Esophagus (tissue), 2 donors: ENCODE results near the gene GNMT. TPM values are rescaled to one million over a fixed set of nuclear protein-coding genes. Genes with fewer than 3 reads are reported as not detected.

Source experiments
- H3K27ac ChIP-seq, 2 donors: one replicate each; pipeline ENCODE4 v1.5.1; 2013; ENCODE audit warnings: low read depth in 2 of 2, mild to moderate bottlenecking in 2 of 2, inconsistent platforms in 1 of 2, low read length in 1 of 2, moderate library complexity in 1 of 2
- H3K27me3 ChIP-seq, 2 donors: one replicate each; pipeline ENCODE4 v1.6.1; 2013; ENCODE audit warnings: low read length in 2 of 2, control low read depth in 1 of 2, mild to moderate bottlenecking in 1 of 2; ENCODE audit not compliant: insufficient read depth in 2 of 2, control insufficient read depth in 1 of 2
- H3K36me3 ChIP-seq, 2 donors: one replicate each; pipeline ENCODE4 v1.6.1; 2013; ENCODE audit warnings: low read length in 1 of 2; ENCODE audit not compliant: control insufficient read depth in 2 of 2, insufficient read depth in 2 of 2
- H3K4me1 ChIP-seq, 2 donors: one replicate each; pipeline ENCODE4 v1.6.1; 2013; ENCODE audit warnings: low read length in 1 of 2; ENCODE audit not compliant: control insufficient read depth in 2 of 2, insufficient read depth in 2 of 2
- H3K4me3 ChIP-seq, 2 donors: one replicate each; pipeline ENCODE4 v1.5.1; 2013; ENCODE audit warnings: low read length in 2 of 2, mild to moderate bottlenecking in 2 of 2, low read depth in 1 of 2, moderate library complexity in 1 of 2
- H3K9me3 ChIP-seq, 2 donors: one replicate each; pipeline ENCODE4 v1.6.1; 2013; ENCODE audit warnings: mild to moderate bottlenecking in 2 of 2, low read depth in 1 of 2, low read length in 1 of 2, moderate library complexity in 1 of 2; ENCODE audit not compliant: control insufficient read depth in 2 of 2, insufficient read depth in 1 of 2
- WGBS, 2 donors: extraction: QIAGEN DNeasy Blood & Tissue Kit; methylation state at CpG; one replicate each; pipeline ENCODE4 v1.1.7; 2013; 5-methylcytosine and 5-hydroxymethylcytosine counted together
- polyA plus RNA-seq, 2 donors: library from polyadenylated mRNA; stranded (reverse); fragments of 200-250 nt; gene quantifications; one replicate each; pipeline ENCODE4 v1.2.3, GENCODE V29; 2013
- donor health status: healthy with polysubstance abuse.
- donor health status: Bipolar disorder and iron deficiency.

Gene GNMT
- polyA plus RNA-seq, 2 donors = 0.18 to 0.67 TPM

DNA sequence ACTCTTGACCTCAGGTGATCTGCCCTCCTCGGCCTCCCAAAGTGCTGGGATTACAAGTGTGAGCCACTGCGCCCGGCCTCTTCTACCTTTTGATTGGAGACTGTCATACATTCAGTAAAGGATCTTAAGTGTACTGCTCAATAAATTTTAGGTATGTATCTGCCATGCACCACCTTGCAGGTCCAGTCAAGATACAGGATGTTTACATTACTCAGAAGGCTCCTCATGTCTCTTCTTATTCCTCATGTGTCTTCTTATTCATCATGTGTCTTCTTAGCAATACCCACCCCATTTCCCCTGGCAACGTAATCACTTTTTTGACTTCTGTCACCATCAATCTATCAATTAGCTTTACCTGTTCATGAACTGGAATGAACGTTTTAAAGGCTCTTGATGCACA is 45.3 kb downstream of the GNMT start:
- H3K27me3 ChIP-seq = no peaks in the 10 kb centered on the region
- H3K27ac ChIP-seq = no peak overlapping the region
- H3K36me3 ChIP-seq = peaks cover 24 to 38% of the 10 kb centered on the region in 2 donors
- no peaks in the 10 kb centered on the region for H3K4me1 ChIP-seq
- H3K9me3 ChIP-seq = no peaks in the 10 kb centered on the region
- WGBS, 2 donors = 87 to 90% methylated on average over 5 of the region's 5 CpGs
- H3K4me3 ChIP-seq = no peak overlapping the region

DNA sequence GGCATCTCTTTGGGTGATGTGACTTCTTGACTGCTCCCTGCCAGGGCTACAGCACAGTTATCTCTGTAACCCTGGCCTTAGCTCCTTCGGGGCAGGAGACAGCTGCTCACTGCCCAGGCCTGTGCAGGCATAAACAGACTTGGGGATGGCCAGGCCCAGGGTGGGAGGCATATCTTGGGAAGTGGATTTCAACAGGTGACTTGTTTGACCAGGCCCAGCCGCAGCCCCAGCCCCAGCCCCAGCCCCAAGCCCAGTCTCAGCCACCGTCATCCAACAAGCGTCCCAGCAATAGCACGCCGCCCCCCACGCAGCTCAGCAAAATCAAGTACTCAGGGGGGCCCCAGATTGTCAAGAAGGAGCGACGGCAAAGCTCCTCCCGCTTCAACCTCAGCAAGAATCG is 45.7 kb downstream of the GNMT start:
- Histone ChIP-seq H3K4me3 (no peak overlapping the region), H3K36me3 (peaks cover 23 to 43% of the 10 kb centered on the region in 2 donors), H3K9me3 (no peaks in the 10 kb centered on the region), H3K27me3 (no peaks in the 10 kb centered on the region), H3K4me1 (no peaks in the 10 kb centered on the region), H3K27ac (no peak overlapping the region)
- 93 to 95% methylated on average over 11 of the region's 11 CpGs for WGBS, 2 donors

GRCh38 chr6:43007126-43007525 is 46.6 kb downstream of the GNMT start:
- no peaks in the 10 kb centered on the region for H3K4me1 ChIP-seq
- no peak overlapping the region for H3K27ac ChIP-seq
- no peak overlapping the region for H3K4me3 ChIP-seq
- H3K36me3 ChIP-seq = peaks cover 21 to 51% of the 10 kb centered on the region in 2 donors
- no peaks in the 10 kb centered on the region for H3K9me3 ChIP-seq
- WGBS, 2 donors = 90 to 91% methylated on average over 9 of the region's 9 CpGs
- no peaks in the 10 kb centered on the region for H3K27me3 ChIP-seq

DNA sequence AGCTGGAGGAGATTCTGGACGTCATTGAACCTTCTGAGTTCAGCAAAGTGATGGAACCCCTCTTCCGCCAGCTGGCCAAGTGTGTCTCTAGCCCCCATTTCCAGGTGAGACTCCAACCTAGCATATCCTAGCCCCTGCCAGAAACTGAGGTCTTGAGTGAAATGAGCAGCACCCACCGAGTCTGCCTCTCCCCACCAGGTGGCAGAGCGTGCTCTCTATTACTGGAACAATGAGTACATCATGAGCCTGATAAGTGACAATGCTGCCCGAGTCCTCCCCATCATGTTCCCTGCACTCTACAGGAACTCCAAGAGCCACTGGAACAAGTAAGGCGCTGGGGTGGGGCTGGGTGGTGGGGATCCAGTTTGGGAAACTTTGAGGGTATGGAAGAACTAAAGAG is 48.6 kb downstream of the GNMT start:
- WGBS, 2 donors = 61 to 66% methylated on average over 6 of the region's 6 CpGs
- no peak overlapping the region for H3K4me3 ChIP-seq
- H3K27me3 ChIP-seq = no peaks in the 10 kb centered on the region
- H3K4me1 ChIP-seq = peaks cover 0 to 2% of the 10 kb centered on the region in 2 donors
- H3K36me3 ChIP-seq = peaks cover 21 to 49% of the 10 kb centered on the region in 2 donors
- no peaks in the 10 kb centered on the region for H3K9me3 ChIP-seq
- no peak overlapping the region for H3K27ac ChIP-seq

DNA sequence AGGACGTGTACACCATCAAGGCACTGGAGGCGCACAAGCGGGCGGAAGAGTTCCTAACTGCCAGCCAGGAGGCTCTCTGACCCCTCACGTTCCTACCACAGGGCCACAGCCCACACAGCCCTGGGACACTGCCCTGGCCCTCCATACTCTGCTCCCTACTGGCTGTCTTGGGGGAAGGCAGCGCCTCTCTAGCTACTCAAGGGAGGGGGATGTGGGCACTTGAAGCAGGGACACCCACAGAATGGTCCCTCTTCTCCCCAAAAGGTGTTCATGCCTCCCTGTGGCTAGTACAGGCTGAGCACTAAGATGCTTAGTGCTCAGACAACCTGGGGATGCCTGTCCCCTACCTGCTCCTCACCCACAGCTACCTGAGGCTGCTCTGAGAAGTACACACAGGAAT is 50.7 kb downstream of the GNMT start:
- Histone ChIP-seq H3K27ac (no peak overlapping the region), H3K9me3 (no peaks in the 10 kb centered on the region), H3K4me3 (no peak overlapping the region), H3K36me3 (peaks cover 21 to 46% of the 10 kb centered on the region in 2 donors), H3K4me1 (peaks cover 2% of the 10 kb centered on the region in 2 donors), H3K27me3 (no peaks in the 10 kb centered on the region)
- 76 to 80% methylated on average over 6 of the region's 6 CpGs for WGBS, 2 donors

GRCh38 chr6:43012364-43012763 is 51.8 kb downstream of the GNMT start:
- no peak overlapping the region for H3K27ac ChIP-seq
- no peak overlapping the region for H3K4me3 ChIP-seq
- peaks cover 17 to 38% of the 10 kb centered on the region in 2 donors for H3K36me3 ChIP-seq

GRCh38 chr6:43013097-43013842 is 52.7 kb downstream of the GNMT start:
- no peaks in the 10 kb centered on the region for H3K9me3 ChIP-seq
- peaks cover 2 to 10% of the 10 kb centered on the region in 2 donors for H3K4me1 ChIP-seq
- peak overlapping the region; percentile 60 to 64 for H3K4me3 ChIP-seq
- WGBS, 2 donors = 1 to 2% methylated on average over 25 of the region's 25 CpGs
- H3K36me3 ChIP-seq = peaks cover 16 to 38% of the 10 kb centered on the region in 2 donors
- peak overlapping the region; percentile 60 to 88 for H3K27ac ChIP-seq
- no peaks in the 10 kb centered on the region for H3K27me3 ChIP-seq

More at GRCh38 chr6:43012364-43012763, 51.8 kb downstream of the GNMT start:
- Histone ChIP-seq H3K27me3 (no peaks in the 10 kb centered on the region), H3K9me3 (no peaks in the 10 kb centered on the region), H3K4me1 (peaks cover 2 to 10% of the 10 kb centered on the region in 2 donors)
- WGBS, 2 donors = 70 to 76% methylated on average over 6 of the region's 6 CpGs

Other genes starting within 250 kb of the GNMT start
- gene PRPH2, start 238.2 kb upstream of the GNMT start, polyA plus RNA-seq = under 1 TPM; 0.14 to 0.21 TPM
- 10 to 100 TPM; 17.7 to 18.4 TPM for gene TBCC, start 214.7 kb upstream of the GNMT start, polyA plus RNA-seq
- 1 to 10 TPM; 2.4 to 3.0 TPM for gene BICRAL, start 178.7 kb upstream of the GNMT start, polyA plus RNA-seq
- 10 to 100 TPM; 32.7 to 39.4 TPM for gene RPL7L1, start 81.1 kb upstream of the GNMT start, polyA plus RNA-seq
- not detected for gene PTCRA, start 44.7 kb upstream of the GNMT start, polyA plus RNA-seq
- gene CNPY3, start 31.3 kb upstream of the GNMT start, polyA plus RNA-seq = 10 to 100 TPM; 14.2 to 15.1 TPM
- gene PEX6, start 18.4 kb downstream of the GNMT start, polyA plus RNA-seq = 10 to 100 TPM; 13.1 to 13.7 TPM
- 10 to 100 TPM; 16.7 to 17.4 TPM for gene PPP2R5D, start 23.8 kb downstream of the GNMT start, polyA plus RNA-seq
- 10 to 100 TPM; 83.0 to 95.6 TPM for gene MEA1, start 53.2 kb downstream of the GNMT start, polyA plus RNA-seq
- 10 to 100 TPM; 39.3 to 40.9 TPM for gene KLHDC3, start 53.5 kb downstream of the GNMT start, polyA plus RNA-seq
- 10 to 100 TPM; 18.4 to 40.3 TPM for gene RRP36, start 60.9 kb downstream of the GNMT start, polyA plus RNA-seq
- gene CUL7, start 93.1 kb downstream of the GNMT start, polyA plus RNA-seq = 1 to 10 TPM; 5.1 to 5.5 TPM
- 10 to 100 TPM; 48.9 to 54.6 TPM for gene MRPL2, start 98.7 kb downstream of the GNMT start, polyA plus RNA-seq
- 10 to 100 TPM in 1 of 2 donors, 1 to 10 TPM in 1; 8.4 to 15.3 TPM for gene KLC4, start 98.9 kb downstream of the GNMT start, polyA plus RNA-seq
- gene PTK7, start 115.6 kb downstream of the GNMT start, polyA plus RNA-seq = 10 to 100 TPM; 25.8 to 39.7 TPM
- 10 to 100 TPM; 17.1 to 23.7 TPM for gene SRF, start 210.5 kb downstream of the GNMT start, polyA plus RNA-seq
- 10 to 100 TPM; 26.6 to 64.9 TPM for gene CUL9, start 221.4 kb downstream of the GNMT start, polyA plus RNA-seq